ENCODE measurements around the gene ABHD2.
"Not testable (repeated sequence)": the region's sequence is repeated elsewhere in the genome, so short reads cannot be mapped to it uniquely, and the experiment has no call there.

The ABHD2 gene

DNA sequence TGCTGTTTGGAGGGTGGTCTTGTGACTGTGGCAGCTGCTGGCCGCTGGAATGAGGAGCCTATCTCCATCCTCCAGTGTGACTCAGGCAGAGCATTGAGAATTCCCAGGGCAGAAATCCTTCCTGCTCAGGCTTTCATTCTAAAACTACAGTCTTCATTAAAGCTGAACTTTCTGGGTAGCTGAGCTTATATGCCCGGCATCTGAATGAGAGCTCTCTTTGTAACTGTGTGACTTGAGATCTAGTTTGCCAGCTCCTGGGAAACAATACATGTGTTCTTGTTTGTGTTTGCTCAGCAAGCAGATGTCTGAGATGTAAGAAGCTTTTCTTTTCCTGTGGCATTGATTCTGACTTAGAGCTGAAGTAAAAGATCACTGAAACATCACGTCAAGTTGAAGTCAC is 110.7 kb downstream of the ABHD2 start:
- DNase-seq = no peak

- DNase-seq = no peak
Observed at GRCh38 chr15:89199746-89200145, 111.5 kb downstream of the ABHD2 start.

DNA sequence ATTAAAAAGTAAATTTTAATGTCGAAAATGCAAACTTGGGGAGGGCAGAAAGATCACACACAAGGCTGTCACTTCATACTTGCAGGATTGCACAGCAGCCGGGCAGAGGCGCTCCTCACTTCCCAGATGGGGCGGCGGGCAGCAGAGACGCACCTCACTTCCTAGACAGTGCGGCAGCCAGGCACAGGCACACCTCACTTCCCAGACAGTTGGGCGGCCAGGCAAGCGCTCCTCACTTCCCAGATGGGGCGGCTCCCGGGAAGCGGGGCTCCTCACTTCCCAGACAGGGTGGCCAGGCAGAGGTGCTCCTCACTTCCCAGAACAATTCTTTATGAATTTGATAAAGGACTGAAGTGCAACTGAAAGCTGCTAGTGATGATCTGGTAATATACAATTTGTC is 111.9 kb downstream of the ABHD2 start:
- no peak for DNase-seq

DNA sequence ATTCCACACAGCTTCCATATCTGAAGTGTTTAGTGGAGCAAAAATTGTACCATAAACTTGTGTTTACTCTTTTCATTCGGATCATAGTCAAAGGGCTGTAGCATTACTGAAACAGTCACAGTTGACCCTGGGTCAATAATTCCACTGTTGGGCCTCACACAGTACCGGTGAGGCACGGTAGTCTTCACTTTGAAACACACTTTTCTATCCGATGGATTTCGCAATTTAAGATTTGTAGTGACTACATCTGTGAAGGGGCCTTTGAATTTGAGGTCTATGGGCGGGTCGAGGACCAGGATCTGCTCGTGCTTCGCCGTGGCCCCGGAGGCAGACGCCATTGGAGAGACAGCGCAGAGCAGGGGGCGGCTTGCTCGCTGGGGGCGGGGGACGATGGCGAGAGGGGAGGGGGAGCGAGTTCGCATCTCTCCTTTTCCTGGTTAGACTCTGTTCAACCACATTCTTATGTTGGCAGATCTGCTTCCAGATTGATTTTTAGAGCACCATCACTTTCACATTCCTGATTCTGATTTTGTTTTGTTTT is 113.3 kb downstream of the ABHD2 start:
- no peak for DNase-seq

GRCh38 chr15:89203705-89204273 is 115.5 kb downstream of the ABHD2 start:
- no peak for DNase-seq

GRCh38 chr15:89205991-89206585 is 117.8 kb downstream of the ABHD2 start:
- no peak for DNase-seq

- peak; percentile 58 for DNase-seq
Observed at GRCh38 chr15:89206908-89207331, 118.7 kb downstream of the ABHD2 start.

DNA sequence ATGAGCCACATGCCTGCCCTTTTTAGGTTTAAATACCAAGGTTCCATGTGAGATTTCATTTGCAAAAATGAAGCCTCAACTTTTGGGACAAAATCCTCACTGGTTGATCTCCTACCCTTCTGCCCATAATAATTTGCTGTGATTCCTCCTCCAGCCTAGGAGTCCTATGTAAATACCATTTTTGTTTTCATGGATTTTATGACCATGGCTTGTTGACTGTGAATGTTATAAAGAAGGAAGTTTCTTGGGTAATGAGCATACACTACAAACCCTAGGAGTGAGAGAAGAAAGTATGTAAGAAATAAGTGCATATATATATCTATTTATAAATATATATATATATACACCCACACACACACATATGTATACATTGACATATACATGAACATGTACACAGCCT is 120.0 kb downstream of the ABHD2 start:
- DNase-seq = no peak

DNA sequence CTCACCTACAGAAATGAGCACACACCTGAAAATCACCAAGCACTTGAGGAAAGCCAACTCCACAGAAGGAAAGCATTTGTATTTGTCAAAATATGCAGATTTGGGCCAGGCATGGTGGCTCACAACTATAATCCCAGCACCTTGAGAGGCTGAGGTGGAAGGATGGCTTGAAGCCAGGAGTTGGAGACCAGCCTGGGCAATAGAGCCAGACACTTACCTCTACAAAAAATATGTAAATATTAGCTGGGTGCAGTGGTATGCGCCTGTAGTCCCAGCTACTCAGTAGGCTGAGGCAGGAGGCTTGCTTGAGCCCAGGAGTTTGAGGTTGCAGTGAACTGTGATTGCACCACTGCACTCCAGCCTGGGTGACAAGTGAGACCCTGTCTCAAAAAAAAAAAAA is 120.8 kb downstream of the ABHD2 start:
- DNase-seq = no peak

GRCh38 chr15:89211678-89212170 is 123.5 kb downstream of the ABHD2 start:
- DNase-seq = no peak

GRCh38 chr15:89215627-89216026 is 127.4 kb downstream of the ABHD2 start:
- no peak for DNase-seq

GRCh38 chr15:89217031-89217430 is 128.8 kb downstream of the ABHD2 start:
- no peak for DNase-seq

DNA sequence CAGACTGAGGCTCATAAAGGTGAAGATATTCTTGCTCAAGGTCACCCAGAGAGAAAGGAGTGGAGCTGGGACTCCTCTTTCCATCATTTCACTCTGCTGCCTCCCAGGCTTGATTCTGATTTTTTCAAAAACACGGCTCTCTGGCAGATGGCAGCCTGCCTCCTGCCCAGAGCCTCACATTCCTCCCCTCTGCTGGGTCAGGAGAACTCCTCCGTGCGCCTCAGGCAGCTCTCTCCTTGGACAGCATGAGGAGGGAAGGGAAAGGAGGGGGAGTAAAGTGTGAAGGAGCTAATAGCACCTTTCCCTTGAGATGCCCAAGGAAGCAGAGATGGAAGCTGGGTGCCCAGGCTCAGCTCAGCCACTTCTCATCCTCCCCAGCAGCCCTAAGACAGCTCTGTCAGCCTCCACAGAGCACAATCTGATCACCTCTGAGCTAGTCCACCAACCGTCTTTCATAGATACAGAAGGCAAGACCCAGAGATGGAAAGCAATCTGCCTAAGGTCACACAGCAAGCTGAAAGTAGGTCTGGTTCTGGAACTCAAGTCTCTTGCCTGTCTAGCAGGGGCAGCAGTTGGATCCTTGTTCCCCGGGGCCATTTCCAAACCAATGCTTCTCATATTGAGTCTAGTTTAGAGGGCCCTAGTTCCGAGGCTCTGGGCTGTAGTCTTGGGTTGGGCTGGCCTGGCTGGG is 129.6 kb downstream of the ABHD2 start:
- DNase-seq = no peak

DNA sequence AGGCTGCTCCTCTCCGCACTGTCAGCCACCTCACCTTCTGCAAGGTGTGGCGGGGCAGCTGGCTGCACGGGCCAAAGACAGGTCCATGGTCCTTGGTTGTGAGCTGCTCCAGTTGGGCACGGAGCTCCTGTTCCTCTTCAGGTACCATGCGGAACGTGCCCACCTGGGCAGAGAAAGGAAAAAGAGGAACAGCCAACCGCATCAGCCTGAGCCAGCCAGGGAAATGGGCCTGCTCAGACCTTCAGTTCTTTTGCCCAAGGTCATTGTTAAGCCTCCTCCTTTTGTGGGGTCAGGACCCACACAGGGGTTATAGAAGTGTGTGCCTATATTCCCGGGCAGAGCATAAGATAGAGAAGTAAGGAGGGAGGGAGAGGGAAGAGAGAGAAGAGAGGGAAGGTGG is 130.3 kb downstream of the ABHD2 start:
- no peak for DNase-seq

- no peak for DNase-seq
Observed at GRCh38 chr15:89221543-89221942, 133.3 kb downstream of the ABHD2 start, which contains the start of gene RLBP1. Gene RLBP1, minus strand, starts transcription at chr15:89221579. Its CDS starts 2,604 bp downstream, at chr15:89218975.

- DNase-seq = no peak
Observed at GRCh38 chr15:89225588-89225987, 137.3 kb downstream of the ABHD2 start.

DNA sequence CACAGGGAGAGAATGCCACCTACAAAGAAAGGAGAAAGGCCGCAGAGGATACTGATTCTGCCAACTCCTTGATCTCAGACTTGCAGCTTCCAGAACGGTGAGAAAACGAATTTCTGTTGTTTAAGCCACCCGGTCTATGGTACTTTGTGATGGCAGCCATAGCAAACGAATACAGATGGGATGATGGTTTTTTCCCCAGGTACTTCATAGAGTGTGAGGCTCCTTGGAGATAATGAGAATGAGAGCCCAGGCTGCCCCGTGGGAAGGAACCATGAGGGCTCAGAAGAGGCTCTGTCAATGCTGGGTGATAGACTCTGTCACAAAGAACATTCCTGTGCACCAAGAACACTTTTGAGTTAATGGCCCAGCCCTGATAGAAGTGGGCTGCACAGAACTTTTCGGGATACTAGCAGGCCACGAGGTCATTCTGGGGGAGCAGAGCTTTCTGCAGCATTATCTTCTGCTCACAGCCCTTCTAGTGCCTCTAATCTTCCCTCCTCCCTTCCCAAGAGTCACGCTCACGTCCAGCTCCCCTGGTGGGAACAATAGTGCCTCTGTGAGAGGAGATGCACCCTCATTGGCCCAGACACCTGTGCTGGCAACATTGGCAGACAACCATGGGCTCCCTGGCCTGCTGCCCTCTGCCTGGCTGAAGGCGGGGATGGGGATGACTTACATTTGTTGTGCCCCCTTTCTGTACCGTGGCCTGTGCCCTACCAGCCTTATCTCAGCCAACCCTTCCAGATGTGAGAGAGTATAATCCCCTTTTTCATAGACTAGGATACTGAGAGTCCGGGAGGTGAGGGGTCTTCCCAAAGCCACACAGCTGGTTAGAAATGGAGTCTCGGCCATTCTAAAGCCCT is 138.3 kb downstream of the ABHD2 start:
- DNase-seq = no peak

- no peak for DNase-seq
Observed at GRCh38 chr15:89227425-89227824, 139.2 kb downstream of the ABHD2 start.

DNA sequence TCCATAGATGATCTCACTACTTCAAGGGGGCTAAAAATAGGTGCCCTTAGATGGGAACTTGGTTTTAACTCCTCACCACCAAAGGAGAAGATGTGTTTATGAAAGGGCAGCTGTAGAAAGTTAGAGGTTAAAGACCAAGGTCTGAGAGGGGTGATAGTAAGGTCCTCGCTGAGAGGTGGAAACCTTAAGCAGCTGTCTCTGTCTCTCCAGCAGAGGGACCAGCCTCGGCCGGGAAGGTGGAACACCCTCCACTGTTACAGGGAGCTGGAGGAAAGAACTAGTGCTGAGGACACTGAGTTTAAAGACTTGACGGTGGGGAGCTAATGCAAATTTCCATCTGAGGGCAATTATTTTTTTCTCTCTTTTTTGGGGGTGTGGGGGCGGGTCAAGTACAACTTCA is 142.0 kb downstream of the ABHD2 start:
- DNase-seq = no peak

DNA sequence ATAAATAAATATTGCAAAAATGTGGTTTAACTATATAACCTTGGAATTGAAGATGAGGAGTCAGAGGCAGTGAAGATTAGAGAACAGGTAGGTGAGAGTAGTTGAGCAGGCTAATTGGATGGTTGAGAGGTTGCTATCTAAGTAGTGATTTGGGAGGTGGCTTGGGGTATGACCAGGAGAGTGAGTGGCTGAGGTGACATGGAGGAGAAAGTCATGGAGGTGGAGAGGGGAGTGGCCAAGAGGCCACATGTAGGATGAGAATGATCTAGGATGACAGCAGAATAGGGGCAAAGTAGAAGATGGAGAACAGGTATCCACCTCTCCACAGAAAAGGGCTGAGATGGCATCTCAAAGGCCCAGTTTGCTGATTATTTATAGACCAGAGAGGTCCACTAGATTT is 143.6 kb downstream of the ABHD2 start:
- DNase-seq = no peak

DNA sequence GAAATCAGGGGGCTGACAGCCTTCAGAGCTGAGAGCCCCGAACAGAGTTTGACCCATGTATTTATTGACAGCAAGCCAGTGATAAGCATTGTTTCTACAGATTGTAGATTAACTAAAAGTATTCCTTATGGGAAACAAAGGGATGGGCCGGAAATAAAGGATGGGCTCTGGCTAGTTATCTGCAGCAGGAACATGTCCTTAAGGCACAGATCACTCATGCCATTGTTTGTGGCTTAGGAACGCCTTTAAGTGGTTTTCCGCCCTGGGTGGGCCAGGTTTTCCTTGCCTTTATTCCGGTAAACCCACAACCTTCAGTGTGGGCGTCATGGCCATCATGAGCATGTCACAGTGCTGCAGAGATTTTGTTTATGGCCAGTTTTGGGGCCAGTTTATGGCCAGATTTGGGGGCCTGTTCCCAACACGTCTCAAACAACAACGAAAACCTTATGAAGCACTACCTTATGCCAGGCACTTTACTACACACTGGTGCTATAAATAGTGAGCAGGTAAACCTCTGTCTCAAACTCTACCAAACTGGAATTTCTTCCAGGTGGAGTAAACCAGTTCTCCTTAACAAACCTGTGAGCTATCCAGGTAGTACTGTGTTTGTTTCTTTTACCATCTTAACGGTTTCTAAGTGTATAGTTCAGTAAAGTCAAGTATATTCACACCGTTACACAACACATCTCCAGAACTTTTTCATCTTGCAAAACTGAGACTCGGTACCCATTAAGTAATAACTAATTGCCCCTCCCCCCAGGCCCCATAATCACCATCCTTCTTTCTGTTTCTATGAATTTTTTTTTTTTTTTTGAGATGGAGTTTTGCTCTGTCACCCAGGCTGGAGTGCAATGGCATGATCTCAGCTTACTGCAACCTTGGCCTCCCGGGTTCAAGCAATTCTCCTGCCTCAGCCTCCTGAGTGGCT is 151.9 kb downstream of the ABHD2 start:
- not testable (repeated sequence) for DNase-seq
